ENCODE data around the gene TCEA2.
A peak's percentile ranks its signal among the peaks of the same experiment; 100 is the strongest.

Gene TCEA2

GRCh38 chr20:64098471-64099013, 35.5 kb downstream of the TCEA2 start:
- no peak for TF ChIP-seq SUZ12 (IDR thresholded peaks at IDR 0.05; ENCODE audit: extremely low read depth, insufficient read depth, insufficient read length)
- TF ChIP-seq ZNF274 (IDR thresholded peaks at IDR 0.05; ENCODE audit: low read depth, low read length) = no peak
- TF ChIP-seq YY1 (IDR thresholded peaks at IDR 0.05; ENCODE audit: insufficient read depth, insufficient read length) = no peak
- Histone ChIP-seq H3K9me3 (ENCODE audit: insufficient read depth, low read length) (no peaks in the 10 kb centered on the region), H3K4me3 (ENCODE audit: insufficient read length, low read depth) (peak overlapping the region; percentile 2), H3K27me3 (ENCODE audit: insufficient read depth, insufficient read length) (peaks cover 23% of the 10 kb centered on the region), H3K36me3 (ENCODE audit: insufficient read depth, insufficient read length, low read length) (no peaks in the 10 kb centered on the region), H3K4me1 (ENCODE audit: insufficient read depth, insufficient read length) (peaks cover 13% of the 10 kb centered on the region), H3K9ac (ENCODE audit: insufficient read length, low read depth) (no peak overlapping the region)
- no peak for DNase-seq (ENCODE audit: low read depth, low spot score)

GRCh38 chr20:64099086-64099786, 36.2 kb downstream of the TCEA2 start:
- DNase-seq (ENCODE audit: low read depth, low spot score) = no peak
- Histone ChIP-seq H3K9me3 (ENCODE audit: insufficient read depth, low read length) (no peaks in the 10 kb centered on the region), H3K36me3 (ENCODE audit: insufficient read depth, insufficient read length, low read length) (no peaks in the 10 kb centered on the region), H3K4me1 (ENCODE audit: insufficient read depth, insufficient read length) (peaks cover 17% of the 10 kb centered on the region), H3K9ac (ENCODE audit: insufficient read length, low read depth) (peak overlapping the region; percentile 10), H3K4me3 (ENCODE audit: insufficient read length, low read depth) (no peak overlapping the region), H3K27me3 (ENCODE audit: insufficient read depth, insufficient read length) (peaks cover 24% of the 10 kb centered on the region)
- TF ChIP-seq ZNF274 (IDR thresholded peaks at IDR 0.05; ENCODE audit: low read depth, low read length) (no peak), YY1 (IDR thresholded peaks at IDR 0.05; ENCODE audit: insufficient read depth, insufficient read length) (no peak), SUZ12 (IDR thresholded peaks at IDR 0.05; ENCODE audit: extremely low read depth, insufficient read depth, insufficient read length) (no peak)

DNA sequence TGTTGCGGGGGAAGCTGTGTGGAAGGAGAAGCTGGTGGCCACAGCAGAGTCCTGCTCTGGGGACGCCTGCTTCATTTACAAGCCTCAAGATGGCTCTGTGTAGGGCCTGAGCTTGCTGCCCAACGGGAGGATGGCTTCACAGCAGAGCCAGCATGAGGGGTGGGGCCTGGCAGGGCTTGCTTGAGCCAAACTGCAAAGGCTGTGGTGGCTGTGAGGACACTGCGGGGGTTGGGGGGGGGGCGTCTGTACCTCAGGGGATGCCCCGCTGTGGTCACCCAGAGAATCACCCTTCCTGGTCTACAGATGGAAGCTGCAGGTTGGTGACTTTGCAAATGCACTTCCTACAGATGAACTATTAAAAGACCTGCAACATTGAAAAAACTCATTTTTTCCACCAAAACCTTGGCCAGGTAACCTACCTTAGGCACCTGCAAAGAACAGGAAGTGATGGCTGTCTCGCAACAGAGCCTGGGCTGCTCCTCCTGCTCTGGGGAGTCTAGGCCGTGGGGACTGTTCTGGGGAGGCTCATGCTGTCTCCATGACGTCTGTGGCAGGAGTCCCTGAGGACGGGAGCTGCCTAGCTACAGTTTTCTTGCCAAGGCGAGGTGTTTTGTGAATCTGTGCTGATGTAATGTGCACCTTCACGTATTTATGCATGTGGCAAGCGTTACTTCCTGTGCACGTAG, 37.0 kb downstream of the TCEA2 start:
- no peak overlapping the region for H3K9ac ChIP-seq (ENCODE audit: insufficient read length, low read depth)

DNA sequence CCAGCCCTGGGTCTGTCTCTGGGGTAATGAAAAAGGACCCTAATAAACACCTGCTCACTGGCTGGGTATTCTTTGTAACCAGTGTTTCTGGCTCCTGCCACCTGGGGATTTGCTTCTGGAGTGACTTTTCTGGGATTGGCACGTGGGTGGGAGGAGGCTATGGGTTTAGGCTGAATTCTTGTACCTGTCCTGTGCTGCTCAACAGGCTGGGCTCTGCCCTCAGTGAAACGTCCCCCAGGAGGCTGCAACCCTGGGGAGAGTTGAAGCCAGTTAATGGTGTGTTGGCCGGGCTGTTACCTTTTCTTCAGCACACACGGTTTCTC, 37.5 kb downstream of the TCEA2 start:
- peaks cover 24% of the 10 kb centered on the region for H3K27me3 ChIP-seq (ENCODE audit: insufficient read depth, insufficient read length)
- DNase-seq (ENCODE audit: low read depth, low spot score) = no peak
- H3K4me3 ChIP-seq (ENCODE audit: insufficient read length, low read depth) = no peak overlapping the region
- no peaks in the 10 kb centered on the region for H3K9me3 ChIP-seq (ENCODE audit: insufficient read depth, low read length)
- peaks cover 22% of the 10 kb centered on the region for H3K4me1 ChIP-seq (ENCODE audit: insufficient read depth, insufficient read length)
- no peak for TF ChIP-seq YY1 (IDR thresholded peaks at IDR 0.05; ENCODE audit: insufficient read depth, insufficient read length)
- no peak for TF ChIP-seq SUZ12 (IDR thresholded peaks at IDR 0.05; ENCODE audit: extremely low read depth, insufficient read depth, insufficient read length)
- TF ChIP-seq ZNF274 (IDR thresholded peaks at IDR 0.05; ENCODE audit: low read depth, low read length) = no peak
- no peak overlapping the region for H3K9ac ChIP-seq (ENCODE audit: insufficient read length, low read depth)
- no peaks in the 10 kb centered on the region for H3K36me3 ChIP-seq (ENCODE audit: insufficient read depth, insufficient read length, low read length)

More for the DNA sequence above, 37.0 kb downstream of the TCEA2 start:
- H3K4me1 ChIP-seq (ENCODE audit: insufficient read depth, insufficient read length) = peaks cover 20% of the 10 kb centered on the region
- no peak for DNase-seq (ENCODE audit: low read depth, low spot score)
- no peak for TF ChIP-seq SUZ12 (IDR thresholded peaks at IDR 0.05; ENCODE audit: extremely low read depth, insufficient read depth, insufficient read length)
- TF ChIP-seq YY1 (IDR thresholded peaks at IDR 0.05; ENCODE audit: insufficient read depth, insufficient read length) = no peak
- TF ChIP-seq ZNF274 (IDR thresholded peaks at IDR 0.05; ENCODE audit: low read depth, low read length) = no peak
- no peaks in the 10 kb centered on the region for H3K9me3 ChIP-seq (ENCODE audit: insufficient read depth, low read length)
- H3K36me3 ChIP-seq (ENCODE audit: insufficient read depth, insufficient read length, low read length) = no peaks in the 10 kb centered on the region
- H3K4me3 ChIP-seq (ENCODE audit: insufficient read length, low read depth) = no peak overlapping the region
- peaks cover 24% of the 10 kb centered on the region for H3K27me3 ChIP-seq (ENCODE audit: insufficient read depth, insufficient read length)

DNA sequence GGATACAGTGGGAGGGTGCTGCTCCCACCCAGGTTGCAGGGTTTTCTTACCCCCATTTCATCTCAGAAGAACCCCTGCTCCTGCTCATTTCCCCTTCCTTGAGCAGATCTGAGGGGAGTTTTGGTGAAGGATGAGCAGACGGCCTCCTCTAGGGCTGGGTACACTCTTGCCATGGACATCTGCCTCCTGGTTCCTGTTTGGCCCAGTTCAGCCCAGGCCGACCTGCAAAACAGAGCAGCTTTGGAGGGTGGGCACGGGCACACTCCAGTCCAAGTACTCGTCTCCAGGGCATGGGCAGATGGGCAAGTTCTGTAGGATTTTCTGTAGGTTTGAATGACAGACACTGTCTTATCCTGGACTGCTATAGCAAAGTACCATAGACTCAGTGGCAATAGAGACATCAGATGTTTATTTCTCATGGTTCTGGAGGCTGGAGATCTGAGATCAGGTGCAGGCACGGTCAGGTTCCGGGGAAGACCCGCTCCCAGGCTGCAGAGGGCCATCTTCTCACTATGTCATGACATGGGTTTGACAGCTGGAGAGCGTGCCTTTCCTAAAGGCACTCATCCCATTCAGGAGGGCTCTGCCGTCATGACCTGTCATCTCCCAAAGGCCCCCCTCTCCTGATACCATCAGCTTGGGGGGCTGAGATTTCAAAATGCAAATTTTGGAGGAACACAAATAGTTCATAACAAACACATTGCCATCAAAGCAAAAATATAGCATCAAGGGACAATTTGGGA, 38.1 kb downstream of the TCEA2 start:
- H3K36me3 ChIP-seq (ENCODE audit: insufficient read depth, insufficient read length, low read length) = no peaks in the 10 kb centered on the region
- H3K9ac ChIP-seq (ENCODE audit: insufficient read length, low read depth) = peak overlapping the region; percentile 89
- H3K27me3 ChIP-seq (ENCODE audit: insufficient read depth, insufficient read length) = peaks cover 24% of the 10 kb centered on the region
- DNase-seq (ENCODE audit: low read depth, low spot score) = no peak
- no peaks in the 10 kb centered on the region for H3K9me3 ChIP-seq (ENCODE audit: insufficient read depth, low read length)
- no peak overlapping the region for H3K4me3 ChIP-seq (ENCODE audit: insufficient read length, low read depth)
- TF ChIP-seq SUZ12 (IDR thresholded peaks at IDR 0.05; ENCODE audit: extremely low read depth, insufficient read depth, insufficient read length) = no peak
- TF ChIP-seq YY1 (IDR thresholded peaks at IDR 0.05; ENCODE audit: insufficient read depth, insufficient read length) = no peak
- no peak for TF ChIP-seq ZNF274 (IDR thresholded peaks at IDR 0.05; ENCODE audit: low read depth, low read length)
- H3K4me1 ChIP-seq (ENCODE audit: insufficient read depth, insufficient read length) = peaks cover 22% of the 10 kb centered on the region

GRCh38 chr20:64101731-64102621, 39.0 kb downstream of the TCEA2 start:
- peak; percentile 52 for DNase-seq (ENCODE audit: low read depth, low spot score)
- no peak for TF ChIP-seq YY1 (IDR thresholded peaks at IDR 0.05; ENCODE audit: insufficient read depth, insufficient read length)
- no peak for TF ChIP-seq ZNF274 (IDR thresholded peaks at IDR 0.05; ENCODE audit: low read depth, low read length)
- no peak for TF ChIP-seq SUZ12 (IDR thresholded peaks at IDR 0.05; ENCODE audit: extremely low read depth, insufficient read depth, insufficient read length)
- H3K27me3 ChIP-seq (ENCODE audit: insufficient read depth, insufficient read length) = peaks cover 24% of the 10 kb centered on the region

More at GRCh38 chr20:64101731-64102621, 39.0 kb downstream of the TCEA2 start:
- Histone ChIP-seq H3K9ac (ENCODE audit: insufficient read length, low read depth) (peak overlapping the region; percentile 89), H3K4me1 (ENCODE audit: insufficient read depth, insufficient read length) (peaks cover 23% of the 10 kb centered on the region), H3K4me3 (ENCODE audit: insufficient read length, low read depth) (peak overlapping the region; percentile 53), H3K36me3 (ENCODE audit: insufficient read depth, insufficient read length, low read length) (no peaks in the 10 kb centered on the region), H3K9me3 (ENCODE audit: insufficient read depth, low read length) (no peaks in the 10 kb centered on the region)

All from NT2/D1 (cell line).